ELF-1 (cell line): ENCODE measurements around the gene TMBIM1.

ENCODE experiments used
- DNase-seq: peaks from one replicate; pipeline ENCODE4 v3.0.0-alpha.2; 2016; ENCODE audit warnings: low read depth, low spot score

The TMBIM1 gene

DNA sequence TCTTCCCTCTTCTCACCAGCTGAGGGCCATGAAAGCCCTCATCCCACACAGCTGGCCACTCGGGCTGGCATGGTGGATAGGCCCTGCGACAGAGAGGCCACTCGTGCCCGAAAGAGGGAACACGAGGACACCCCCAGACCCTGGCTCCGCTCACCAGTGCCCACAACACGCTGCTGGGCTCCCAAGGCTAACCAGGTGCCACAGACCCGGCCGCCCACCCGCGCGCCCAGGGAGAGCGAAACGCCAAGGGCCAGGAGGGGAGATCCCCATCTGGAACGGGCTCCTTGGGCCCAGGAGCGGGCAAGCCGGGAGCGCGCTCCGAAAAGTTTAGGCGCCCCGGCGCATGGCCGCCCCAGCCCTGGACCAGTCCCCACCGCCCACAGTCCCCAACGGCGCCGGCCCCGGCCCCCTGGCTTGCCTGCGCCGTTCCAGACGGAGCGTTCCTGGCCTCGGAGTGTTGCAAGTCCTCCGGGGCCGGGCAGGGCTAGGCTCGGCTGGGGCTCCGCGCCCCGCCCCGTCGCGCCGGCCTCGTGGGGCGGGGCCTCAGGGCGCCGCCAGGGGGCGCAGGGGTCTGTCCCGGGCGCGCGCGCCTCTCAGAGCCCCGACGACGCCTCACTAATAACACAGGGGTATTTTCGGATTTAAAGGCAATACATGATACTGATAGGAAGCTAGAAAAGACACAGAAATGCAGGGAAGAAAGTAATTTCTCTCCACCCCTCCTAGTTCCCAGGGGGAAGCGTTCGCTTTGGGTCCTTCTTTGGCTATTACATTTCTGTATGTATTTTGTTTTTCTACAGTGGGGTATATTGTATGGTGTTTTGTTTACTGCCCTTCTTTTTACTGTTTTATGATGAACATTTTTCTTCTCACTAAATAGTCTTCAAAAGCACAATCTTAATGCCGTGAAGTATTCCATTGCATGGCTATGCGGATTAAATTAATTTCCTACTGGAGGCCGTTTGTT is at the start of gene TMBIM1:
Gene TMBIM1, minus strand, starts transcription at position 456 of the 967 bp plus-strand sequence. CDS start 10,362 bp downstream, outside the sequence.
- DNase-seq: peak; percentile 75

DNA sequence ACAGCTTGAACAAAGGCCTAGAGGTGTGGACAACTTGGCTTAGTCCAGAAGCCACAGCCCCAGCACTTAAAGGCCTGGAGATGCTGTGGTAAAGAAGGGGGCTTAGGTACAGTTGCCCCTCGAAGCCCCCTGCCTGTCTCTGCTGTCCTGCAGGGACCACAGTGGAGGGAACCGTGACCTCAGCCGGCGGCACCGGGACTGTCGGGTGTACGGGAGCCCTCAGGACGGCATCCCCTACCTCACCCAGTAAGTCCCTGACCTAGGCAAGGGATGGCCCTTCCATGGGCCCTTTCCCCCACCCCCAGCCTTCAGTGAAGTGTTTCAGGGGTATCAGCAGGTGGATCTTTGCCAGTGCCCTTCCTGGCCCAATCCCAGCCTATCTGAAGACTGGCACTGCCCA is 49.1 kb upstream of the TMBIM1 start:
- no peak for DNase-seq

- no peak for DNase-seq
Measured at GRCh38 chr2:218340656-218341055, 48.4 kb upstream of the TMBIM1 start.

DNA sequence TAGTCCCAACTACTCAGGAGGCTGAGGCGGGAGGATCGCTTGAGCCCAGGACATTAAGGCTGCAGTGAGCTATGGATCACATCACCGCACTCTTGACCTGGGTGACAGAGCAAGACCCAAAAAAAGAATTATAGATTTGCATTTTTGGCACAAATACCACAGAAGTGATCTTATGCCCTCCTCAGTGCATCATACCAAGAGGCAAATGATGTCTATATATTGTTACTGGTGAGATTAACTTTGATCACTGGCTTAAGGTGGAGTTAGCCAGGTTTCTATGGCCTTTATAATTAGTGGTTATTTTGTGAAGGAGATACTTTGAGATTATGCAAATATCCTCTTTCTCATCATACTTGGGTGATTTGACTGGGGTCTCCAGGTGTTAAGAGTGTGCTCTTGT is 42.2 kb upstream of the TMBIM1 start:
- no peak for DNase-seq

GRCh38 chr2:218332920-218333645 is 40.8 kb upstream of the TMBIM1 start:
- DNase-seq: no peak

DNA sequence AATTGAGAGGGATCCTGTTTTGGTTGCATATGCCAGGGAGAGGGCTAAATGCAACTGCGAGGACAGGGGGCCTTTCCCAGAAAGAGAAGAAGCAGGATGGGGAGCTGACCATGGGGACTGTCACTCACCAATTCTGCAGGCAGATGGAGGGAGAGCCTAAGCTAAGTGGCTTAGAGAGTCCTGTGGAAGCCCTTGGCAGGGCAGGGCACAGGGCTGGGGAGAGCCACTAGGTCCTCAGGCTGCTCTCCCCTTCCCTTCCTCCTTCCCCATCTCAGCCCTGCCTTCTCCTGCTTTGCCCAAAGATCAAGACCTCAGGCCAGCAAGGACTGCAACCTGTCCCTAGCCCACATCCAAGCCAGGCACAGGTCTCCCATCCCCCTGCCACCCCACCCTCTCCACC is 40.0 kb upstream of the TMBIM1 start:
- DNase-seq: no peak

DNA sequence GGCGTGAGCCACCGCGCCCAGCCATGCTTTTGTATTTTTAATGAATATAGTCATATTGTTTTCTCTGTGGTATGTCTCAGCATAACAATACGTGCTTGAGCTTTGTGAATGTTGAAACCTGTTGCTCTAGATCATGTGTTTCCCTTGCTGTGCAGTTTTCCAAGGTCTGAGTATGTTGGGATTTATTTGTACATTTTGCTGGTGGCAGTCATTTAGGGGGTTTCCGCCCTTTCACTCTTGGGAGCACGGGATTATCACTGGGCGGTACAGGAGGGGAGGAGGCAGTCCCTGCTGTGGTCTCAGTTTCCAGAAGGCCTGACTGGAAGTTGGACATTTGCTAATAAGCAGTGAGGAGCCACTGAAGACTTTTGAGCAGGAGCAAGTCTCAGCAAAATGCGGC is 39.4 kb upstream of the TMBIM1 start:
- no peak for DNase-seq

GRCh38 chr2:218329826-218330593 is 37.7 kb upstream of the TMBIM1 start:
- DNase-seq: no peak

DNA sequence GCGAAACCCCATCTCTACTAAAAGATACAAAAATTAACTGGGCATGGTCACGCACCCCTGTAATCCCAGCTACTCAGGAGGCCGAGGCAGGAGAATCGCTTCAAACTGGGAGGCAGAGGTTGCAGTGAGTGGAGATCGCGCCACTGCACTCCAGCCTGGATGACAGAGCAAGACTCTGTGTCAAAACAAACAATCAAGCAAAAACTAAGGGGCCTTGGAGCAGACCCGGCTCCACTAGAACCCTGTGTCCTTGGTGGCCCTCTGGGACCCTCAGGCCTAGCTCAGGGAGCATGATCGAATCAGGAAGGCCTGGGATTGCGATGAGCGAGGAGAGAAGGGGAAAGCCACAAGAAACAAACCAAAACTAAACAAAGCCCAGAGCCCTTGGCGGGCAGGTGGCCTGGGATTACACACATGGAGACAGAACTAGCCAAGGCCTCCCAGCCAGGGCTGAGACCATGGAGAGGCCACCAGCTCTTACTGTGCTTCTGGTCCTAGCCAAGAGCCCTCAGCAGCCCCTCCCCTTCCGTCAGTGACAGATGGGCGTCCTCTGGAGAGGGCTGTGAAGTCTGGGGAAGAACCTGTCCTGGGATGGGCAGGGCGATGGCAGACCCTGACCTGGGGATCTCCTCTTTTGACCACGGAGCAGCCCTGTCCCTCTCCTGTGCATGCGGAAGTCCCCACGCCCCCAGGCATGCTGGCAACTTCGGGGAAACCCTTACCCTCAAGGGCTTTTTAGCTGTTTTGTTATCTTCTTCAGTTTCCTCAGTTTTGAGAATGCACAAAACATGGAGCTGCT is 36.9 kb upstream of the TMBIM1 start:
- peak; percentile 52 for DNase-seq

DNA sequence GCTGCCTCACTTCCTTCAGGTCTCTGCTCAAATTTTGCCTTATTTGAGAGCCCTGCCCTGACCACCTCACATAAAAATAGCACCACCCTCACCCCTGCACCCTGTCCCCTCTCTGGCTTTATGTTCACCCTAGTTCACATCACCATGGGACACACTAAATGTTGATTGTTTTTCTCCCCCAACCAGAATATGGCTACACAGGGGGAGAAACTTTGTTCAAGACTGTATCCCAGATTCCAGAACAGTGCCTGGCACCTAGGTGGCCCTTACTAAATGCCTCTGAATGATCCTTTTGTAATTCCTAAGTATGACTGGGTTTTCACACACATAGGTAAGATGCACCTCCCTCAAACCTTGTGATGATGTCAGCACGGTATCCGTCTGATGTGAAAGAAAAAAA is 36.0 kb upstream of the TMBIM1 start:
- no peak for DNase-seq

- DNase-seq: peak; percentile 32
Measured at GRCh38 chr2:218327451-218328210, 35.3 kb upstream of the TMBIM1 start.

- no peak for DNase-seq
Measured at GRCh38 chr2:218326315-218326714, 34.0 kb upstream of the TMBIM1 start.

DNA sequence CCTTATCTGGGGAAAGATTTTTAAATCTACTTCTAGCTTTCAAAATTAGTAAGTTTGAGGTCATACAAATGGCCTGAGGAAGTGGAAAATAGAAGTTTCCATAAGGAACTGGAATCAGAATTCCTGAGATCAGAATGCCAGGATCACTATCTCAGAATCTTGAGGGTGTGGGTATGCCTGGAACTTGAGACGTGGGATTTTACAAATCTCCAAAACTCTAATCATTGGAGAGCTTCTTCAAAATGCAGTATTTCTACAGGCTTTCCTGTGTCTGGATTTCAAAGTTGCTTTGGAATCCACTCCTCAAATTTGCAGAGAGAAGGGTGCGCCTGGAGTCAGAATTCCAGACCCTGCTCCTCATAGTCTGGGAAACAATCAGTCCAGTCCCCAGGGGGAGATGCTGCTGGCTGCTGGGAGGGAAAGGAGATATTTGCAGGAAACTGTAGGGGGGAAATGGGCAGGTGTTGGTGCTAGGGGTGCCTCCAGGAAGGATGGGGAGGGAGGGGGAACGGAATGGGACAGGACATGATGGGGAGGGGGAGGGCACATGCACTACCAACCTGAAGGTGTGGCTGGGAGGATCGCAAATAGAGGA is 33.4 kb upstream of the TMBIM1 start:
- peak; percentile 59 for DNase-seq

DNA sequence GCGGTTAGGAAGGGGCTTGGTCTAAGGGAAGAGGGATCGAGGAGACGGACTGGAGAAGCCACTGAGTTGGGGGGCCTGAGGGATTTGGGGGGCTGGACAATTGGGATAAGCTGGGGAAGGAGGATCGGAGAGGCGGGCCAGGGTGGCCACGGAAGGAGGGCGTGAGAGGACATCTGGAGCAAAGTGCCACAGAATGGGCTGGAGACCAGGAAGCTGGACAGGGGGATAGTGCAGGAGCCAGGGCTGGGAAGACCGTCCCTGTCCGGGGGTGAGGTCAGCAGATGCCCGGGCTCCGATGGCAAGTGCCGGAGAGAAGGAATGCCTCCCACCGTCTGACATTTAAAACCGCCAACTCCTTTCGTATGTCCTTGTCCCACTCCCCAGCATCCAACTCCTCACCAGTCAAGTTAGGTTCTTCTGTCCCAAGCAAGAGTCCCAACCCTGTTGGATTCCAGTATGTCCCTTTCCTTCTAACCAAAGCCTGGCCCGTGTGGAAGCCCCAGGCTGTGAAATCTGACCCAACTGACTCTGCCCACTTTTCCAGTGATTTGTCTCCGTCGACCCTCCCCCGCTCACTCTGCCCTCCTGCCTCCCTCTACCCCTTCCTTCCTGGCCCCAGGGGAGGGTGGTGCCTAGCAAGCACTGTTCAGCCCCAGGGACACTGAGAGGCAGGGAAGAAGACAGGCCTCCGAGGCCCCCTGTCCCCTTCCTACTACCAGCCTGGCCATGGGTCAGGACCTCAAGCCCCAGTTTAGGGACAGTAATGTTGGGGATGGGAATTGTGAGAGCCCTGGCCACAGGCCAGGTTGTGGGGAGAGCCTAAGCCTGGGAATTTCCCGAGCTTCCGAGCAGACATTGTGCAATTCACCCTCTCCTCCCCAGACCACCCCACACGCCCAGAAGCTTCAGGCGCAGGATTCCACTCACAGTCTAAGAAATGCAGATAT is 31.5 kb upstream of the TMBIM1 start:
- DNase-seq: peak; percentile 98

DNA sequence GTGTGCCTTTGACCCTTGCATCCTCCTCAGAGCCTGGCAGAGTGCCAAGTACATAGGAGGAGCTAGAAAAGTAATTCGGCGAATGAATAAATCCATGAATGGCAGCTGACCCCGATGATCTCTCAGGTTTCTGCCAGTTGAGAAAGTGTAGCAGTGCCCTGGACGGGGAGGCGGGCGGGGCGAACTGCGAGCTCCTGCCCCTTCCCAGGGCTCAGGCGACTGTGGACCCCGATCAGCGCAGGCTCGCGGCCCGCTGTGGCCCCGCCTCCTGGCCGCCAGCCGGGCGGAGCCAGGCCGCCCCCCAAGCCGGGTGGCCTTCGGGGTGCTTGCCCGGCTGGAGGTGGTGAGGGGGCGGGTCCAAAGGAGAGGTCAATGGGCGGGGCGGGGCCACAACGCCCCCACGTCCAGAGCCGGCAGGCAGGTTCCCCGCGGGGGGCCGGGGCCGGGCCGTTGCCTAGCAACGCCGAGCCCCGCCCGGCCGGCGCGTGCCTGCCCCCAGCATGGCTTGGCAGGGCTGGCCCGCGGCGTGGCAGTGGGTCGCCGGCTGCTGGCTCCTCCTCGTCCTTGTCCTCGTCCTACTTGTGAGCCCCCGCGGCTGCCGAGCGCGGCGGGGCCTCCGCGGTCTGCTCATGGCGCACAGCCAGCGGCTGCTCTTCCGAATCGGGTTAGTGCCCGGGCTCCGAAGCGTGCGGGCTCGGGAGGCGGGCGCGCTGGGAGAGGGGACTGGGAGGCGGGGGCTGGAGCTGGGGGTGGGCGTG is 30.6 kb upstream of the TMBIM1 start:
- DNase-seq: peak; percentile 93

GRCh38 chr2:218320704-218321336 is 28.5 kb upstream of the TMBIM1 start:
- no peak for DNase-seq

- DNase-seq: no peak
Measured at GRCh38 chr2:218319813-218320365, 27.6 kb upstream of the TMBIM1 start.
